Non-pigmented ciliary epithelial cell (primary cell): ENCODE data around the gene LCE3C.
"Not testable (repeated sequence)": the region's sequence is repeated elsewhere in the genome, so short reads cannot be mapped to it uniquely, and the experiment has no call there.

ENCODE experiments used
- DNase-seq: peaks from one replicate; pipeline ENCODE4 v3.0.0-alpha.2; 2010; ENCODE audit warnings: low read depth

Gene LCE3C, protein sequence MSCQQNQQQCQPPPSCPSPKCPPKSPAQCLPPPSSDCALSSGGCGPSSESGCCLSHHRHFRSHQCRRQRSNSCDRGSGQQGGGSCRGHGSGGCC

DNA sequence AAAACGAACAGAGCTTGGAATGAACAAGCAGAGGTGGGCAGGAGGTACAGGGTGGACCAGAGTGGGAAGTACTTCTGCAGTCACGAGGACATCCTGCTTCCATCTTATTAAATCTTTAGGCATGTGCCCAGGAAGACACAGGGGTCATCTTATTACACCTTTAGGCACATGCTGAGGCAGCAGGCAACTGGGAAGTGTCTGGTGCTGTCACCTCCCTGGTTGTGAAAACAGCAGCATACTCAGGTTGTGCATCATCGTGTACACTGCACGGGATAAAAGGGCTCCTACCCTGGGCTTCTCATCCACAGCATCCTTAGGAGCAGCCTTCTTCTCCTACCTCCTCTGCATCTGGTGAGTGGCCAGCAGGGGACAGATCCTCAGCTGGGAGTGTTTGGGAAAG lies at the start of gene LCE3C:
Gene LCE3C, plus strand, starts transcription at position 301 of the 400 bp plus-strand sequence. CDS start 498 bp downstream, outside the sequence.
- no peak for DNase-seq

DNA sequence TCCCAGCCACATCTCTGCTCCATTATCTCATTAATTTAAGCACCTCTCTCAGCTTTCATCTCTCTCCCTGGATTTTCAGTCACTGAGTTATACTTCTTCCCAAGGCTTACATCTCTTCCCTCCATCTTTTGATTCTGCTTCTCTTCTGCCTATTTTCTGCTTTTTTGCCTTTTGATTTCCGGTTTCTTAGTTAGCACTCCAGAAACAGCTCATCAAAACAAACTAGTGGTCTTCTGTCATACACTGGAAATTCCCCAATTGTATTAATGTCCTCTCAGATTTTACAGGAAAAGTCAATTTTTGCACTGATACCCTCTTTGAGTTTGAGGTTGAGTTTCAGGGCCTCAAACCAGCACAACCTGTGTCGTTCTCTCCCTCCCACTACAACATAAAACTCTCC lies 34.9 kb upstream of the LCE3C start:
- no peak for DNase-seq

DNA sequence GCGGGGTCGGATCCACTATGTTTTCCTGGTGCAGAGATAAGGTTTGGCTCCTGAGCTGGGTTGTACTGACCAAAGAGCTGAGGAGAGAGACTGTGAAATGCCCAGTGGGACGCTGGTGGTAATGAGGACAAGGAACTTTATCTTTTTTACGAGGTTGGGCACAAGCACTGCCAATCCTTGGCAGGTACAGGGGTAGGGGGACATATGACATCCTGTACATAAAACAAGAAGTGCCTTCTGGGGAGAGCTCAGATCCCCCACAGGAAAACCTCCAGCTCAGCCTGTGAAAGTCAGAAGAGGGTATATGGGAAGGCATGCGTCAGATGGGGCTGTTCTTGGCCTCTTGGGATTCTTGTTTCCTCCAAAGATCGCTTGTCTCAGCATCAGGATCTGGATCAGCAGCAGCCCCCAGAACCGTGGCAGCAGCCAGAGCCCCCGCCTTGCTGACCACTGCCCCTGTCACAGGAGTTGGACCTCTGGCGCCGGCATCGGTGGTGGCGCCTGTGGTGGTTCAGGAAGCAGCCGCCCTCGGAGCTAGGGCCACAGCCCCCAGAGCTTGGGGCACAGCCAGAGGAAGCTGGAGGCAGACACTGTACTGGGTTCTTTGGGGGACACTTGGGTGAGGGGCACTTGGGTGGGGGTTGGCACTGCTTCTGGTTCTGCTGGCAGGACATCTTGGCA lies 34.4 kb upstream of the LCE3C start:
- no peak for DNase-seq

DNA sequence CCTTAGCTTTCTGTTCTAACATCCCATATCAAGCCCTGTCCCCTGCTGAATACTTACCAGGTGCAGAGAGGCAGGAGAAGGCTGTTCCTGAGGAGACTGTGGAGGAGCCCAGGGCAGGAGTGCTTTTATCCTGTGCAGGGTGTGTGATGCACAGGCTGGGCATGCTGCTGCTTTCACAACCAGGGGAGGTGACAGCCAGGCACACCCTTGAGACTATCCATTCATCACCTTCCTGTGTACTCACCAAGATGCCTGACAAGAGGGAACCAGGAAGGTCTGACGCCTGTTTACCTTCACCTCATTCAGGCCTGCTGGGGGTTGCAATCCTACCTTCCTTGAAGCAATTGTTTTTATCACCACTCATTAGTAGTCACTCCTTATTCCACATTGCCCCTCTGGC lies 33.4 kb upstream of the LCE3C start, which contains the start of gene LCE3E:
Gene LCE3E, minus strand, starts transcription at position 100 of the 400 bp plus-strand sequence. CDS start 572 bp downstream, outside the sequence.
- DNase-seq: no peak

DNA sequence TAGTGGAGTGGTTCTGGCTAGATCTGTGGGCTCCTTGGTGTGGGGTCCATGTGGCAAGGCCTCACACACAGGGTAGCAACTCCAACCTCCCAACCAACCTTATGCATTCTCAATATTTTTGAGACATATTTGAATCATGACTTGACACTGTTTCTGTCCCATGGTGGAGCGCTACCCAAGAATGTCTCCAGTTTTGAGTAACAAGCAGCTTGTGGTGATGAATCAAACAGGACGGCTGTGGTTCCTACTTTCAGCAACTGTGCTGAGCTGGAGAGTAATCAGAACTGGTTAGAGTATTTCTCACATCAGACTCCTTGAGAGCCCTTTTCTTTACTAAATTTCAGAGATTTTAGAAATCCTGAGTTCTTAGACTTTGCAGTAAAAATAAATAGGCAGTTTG lies 22.9 kb upstream of the LCE3C start:
- DNase-seq: no peak

- DNase-seq: not testable (repeated sequence)
Observed at GRCh38 chr1:152579526-152579925, 20.5 kb upstream of the LCE3C start.

GRCh38 chr1:152580433-152580832 lies 19.6 kb upstream of the LCE3C start, which contains the start of gene LCE3D:
Gene LCE3D, minus strand, starts transcription at chr1:152580516. Its CDS starts 580 bp downstream, at chr1:152579936.
- DNase-seq: no peak

DNA sequence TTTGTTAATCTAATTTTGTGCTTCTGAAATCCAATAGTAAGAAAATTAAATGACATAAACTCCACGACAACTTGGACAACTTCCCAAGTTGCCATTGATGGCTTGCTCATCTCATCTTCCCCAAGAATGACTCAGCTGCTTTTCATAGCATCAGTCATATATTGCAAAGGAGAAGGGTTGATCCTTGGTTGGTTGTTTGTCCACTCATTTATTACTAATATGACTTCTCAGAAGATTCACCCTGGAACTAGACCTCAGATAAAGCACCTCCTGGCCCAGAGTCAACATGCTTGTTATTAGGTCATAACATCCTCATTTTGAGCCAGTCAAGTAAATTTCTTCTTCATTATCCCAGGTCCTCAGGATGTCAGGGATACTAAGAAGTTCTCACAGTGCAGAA lies 17.4 kb upstream of the LCE3C start:
- no peak for DNase-seq

- no peak for DNase-seq
Observed at GRCh38 chr1:152585586-152585985, 14.4 kb upstream of the LCE3C start.

- DNase-seq: no peak
Observed at GRCh38 chr1:152596986-152597385, 3.0 kb upstream of the LCE3C start.

- no peak for DNase-seq
Observed at GRCh38 chr1:152613511-152613910, 13.5 kb downstream of the LCE3C start, which contains the start of gene LCE3B. Gene LCE3B, plus strand, starts transcription at chr1:152613811. Its CDS starts 0 bp downstream, at chr1:152613811.

DNA sequence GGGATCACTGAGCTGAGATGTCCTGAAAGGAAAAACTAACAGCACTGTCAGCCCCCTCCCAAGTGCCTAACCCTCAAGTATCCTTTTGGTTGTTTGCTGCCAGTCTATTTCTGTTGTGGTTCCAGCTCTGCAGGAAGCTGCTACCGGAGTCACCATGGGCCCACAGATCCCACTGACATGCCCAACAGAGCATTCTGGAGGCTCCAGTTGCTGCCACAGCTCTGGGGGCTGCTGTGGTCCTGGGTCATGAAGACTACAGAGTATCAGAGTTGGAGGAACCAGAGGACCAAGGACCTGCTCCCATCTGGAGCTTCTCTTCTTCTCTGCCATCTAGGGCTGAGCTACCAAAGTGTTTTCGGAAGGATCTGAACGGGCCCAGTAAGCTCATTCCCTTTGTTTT lies 22.0 kb downstream of the LCE3C start:
- no peak for DNase-seq

- DNase-seq: no peak
Observed at GRCh38 chr1:152622803-152623202, 22.8 kb downstream of the LCE3C start, which contains the start of gene LCE3A. Gene LCE3A, minus strand, starts transcription at chr1:152623103. Its CDS starts 0 bp downstream, at chr1:152623103.

- no peak for DNase-seq
Observed at GRCh38 chr1:152623203-152623844, 23.3 kb downstream of the LCE3C start.

DNA sequence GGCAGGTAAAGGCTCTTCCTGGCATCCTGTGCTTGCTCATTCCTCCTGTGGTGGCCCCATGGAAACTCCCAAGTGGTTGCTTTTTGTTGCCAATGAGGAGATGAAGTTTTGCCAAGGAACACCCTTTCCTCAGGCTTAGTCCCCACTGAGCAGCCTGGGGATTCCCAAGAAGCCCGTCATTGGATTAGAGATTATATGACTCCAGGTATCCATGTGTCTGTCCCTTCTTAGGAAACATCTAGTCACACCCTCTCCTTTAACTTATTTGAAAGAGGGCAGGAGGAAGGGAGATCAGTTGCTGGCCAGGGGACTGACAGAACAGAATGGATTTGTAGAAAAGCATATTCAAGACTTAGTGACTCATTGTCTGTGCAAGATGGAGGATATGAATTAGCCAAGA lies 26.7 kb downstream of the LCE3C start:
- no peak for DNase-seq

- no peak for DNase-seq
Observed at GRCh38 chr1:152630596-152630995, 30.6 kb downstream of the LCE3C start.

- no peak for DNase-seq
Observed at GRCh38 chr1:152640351-152640750, 40.3 kb downstream of the LCE3C start.

DNA sequence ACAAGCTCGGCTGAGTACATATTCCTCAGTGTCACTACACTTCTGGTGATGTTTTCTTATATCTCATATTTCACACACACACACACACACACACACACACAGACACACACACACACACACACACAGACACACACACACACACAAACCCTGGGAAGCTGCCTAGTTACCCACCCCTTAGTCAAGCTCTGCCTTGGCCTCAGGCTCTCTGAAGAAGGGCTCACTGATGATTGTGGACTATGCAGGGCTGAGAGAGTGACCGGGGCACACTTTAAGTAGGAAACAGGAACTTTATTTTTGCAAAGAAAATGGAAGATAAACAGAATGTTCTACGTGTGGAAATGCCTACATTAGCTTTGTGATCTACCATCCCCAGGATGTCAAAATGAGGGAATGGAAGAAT lies 43.9 kb downstream of the LCE3C start:
- DNase-seq: no peak

GRCh38 chr1:152645146-152645545 lies 45.1 kb downstream of the LCE3C start:
- no peak for DNase-seq

DNA sequence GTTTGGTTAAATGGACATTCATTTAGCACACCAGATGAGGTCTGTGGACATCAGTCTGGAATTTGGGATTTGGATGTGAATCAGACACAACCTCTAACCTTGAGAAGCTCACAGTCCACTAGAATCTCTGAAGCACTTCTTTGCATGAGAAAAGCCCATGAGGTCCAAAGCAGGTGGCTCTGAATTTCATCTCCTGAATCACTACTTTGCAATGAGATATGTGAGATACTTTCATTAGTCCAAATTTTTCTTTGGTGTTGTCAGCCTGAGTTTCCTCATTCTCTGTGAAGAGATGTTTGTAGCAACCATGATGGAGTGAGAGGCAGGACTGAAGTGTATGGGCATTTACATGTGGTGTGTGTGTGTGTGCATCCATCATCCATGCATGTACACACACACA lies 46.6 kb downstream of the LCE3C start:
- DNase-seq: no peak
